ENCODE results near the gene SPATA31E1. TPM values are rescaled to one million over a fixed set of nuclear protein-coding genes. Genes with fewer than 3 reads are reported as not detected.

SPATA31E1 gene
- polyA plus RNA-seq, 1 of the 3 experiments (the other 2 are of a cell fraction): not detected

DNA sequence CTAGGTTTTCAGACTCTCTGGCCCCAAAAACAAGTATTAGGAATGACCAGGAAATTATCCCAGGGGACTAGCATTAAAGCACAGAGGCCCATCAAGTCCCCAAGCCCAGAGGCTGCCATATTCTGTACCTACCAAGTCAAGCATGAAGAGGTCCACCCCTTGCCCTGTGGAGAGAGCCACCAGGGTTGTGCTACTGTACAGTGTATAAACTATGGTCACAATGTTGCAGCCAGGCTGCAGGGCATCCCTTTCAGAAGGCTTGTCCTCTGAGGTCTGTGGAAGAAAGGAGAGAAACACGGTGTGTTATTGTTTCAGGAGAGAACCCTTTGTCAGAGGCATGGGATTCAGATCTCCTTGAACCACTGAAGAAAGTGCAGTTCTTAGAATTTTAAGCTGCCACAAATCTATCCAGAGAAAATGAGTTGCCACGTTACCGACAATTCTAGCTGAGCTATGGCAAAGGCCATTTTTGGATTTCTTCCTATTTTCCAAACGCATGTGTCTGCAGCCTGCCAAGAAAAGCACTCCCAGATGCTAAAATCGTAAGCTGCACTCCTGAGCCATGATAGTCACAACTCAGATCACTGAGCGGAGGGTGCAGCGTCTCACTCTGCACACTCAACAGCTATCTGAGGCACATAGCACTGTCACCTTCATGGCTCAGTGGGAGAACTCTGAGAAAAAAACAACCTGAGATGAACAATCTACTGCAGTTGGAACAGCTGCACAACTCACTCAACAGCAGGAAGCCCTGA lies 45.5 kb upstream of the SPATA31E1 start:
- DNase-seq: no peak
- H2AFZ ChIP-seq (ENCODE audit: low read depth): no peak overlapping the region
- no peaks in the 10 kb centered on the region for H4K20me1 ChIP-seq (ENCODE audit: insufficient read depth)
- no peak overlapping the region for H3K27ac ChIP-seq (ENCODE audit: low read depth in 2 of 2, low read length in 1 of 2)
- TF ChIP-seq TEAD4 (IDR thresholded peaks at IDR 0.05; ENCODE audit: borderline replicate concordance, insufficient read depth) (no peak), POLR2AphosphoS5 (IDR thresholded peaks at IDR 0.05; ENCODE audit: low read depth, low read length) (no peak), NFIC (IDR thresholded peaks at IDR 0.05; ENCODE audit: borderline replicate concordance) (no peak), MEF2A (IDR thresholded peaks at IDR 0.05; ENCODE audit: borderline replicate concordance, low read depth) (no peak), JUND (IDR thresholded peaks at IDR 0.05) (no peak), GATA2 (CRISPR knock-in tag; IDR thresholded peaks at IDR 0.05) (no peak), RFX5 (IDR thresholded peaks at IDR 0.05; ENCODE audit: low read length) (no peak), MXI1 (IDR thresholded peaks at IDR 0.05; ENCODE audit: low read depth, low read length) (no peak), TCF12 (IDR thresholded peaks at IDR 0.05) (no peak)
- TF ChIP-seq, protein P1, sequence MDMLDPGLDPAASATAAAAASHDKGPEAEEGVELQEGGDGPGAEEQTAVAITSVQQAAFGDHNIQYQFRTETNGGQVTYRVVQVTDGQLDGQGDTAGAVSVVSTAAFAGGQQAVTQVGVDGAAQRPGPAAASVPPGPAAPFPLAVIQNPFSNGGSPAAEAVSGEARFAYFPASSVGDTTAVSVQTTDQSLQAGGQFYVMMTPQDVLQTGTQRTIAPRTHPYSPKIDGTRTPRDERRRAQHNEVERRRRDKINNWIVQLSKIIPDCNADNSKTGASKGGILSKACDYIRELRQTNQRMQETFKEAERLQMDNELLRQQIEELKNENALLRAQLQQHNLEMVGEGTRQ (IDR thresholded peaks at IDR 0.05; ENCODE audit: borderline replicate concordance, low read depth, low read length): no peak
- TF ChIP-seq, protein P2, sequence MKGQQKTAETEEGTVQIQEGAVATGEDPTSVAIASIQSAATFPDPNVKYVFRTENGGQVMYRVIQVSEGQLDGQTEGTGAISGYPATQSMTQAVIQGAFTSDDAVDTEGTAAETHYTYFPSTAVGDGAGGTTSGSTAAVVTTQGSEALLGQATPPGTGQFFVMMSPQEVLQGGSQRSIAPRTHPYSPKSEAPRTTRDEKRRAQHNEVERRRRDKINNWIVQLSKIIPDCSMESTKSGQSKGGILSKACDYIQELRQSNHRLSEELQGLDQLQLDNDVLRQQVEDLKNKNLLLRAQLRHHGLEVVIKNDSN (IDR thresholded peaks at IDR 0.05; ENCODE audit: borderline replicate concordance, low read depth): no peak
- TF ChIP-seq, protein P3, sequence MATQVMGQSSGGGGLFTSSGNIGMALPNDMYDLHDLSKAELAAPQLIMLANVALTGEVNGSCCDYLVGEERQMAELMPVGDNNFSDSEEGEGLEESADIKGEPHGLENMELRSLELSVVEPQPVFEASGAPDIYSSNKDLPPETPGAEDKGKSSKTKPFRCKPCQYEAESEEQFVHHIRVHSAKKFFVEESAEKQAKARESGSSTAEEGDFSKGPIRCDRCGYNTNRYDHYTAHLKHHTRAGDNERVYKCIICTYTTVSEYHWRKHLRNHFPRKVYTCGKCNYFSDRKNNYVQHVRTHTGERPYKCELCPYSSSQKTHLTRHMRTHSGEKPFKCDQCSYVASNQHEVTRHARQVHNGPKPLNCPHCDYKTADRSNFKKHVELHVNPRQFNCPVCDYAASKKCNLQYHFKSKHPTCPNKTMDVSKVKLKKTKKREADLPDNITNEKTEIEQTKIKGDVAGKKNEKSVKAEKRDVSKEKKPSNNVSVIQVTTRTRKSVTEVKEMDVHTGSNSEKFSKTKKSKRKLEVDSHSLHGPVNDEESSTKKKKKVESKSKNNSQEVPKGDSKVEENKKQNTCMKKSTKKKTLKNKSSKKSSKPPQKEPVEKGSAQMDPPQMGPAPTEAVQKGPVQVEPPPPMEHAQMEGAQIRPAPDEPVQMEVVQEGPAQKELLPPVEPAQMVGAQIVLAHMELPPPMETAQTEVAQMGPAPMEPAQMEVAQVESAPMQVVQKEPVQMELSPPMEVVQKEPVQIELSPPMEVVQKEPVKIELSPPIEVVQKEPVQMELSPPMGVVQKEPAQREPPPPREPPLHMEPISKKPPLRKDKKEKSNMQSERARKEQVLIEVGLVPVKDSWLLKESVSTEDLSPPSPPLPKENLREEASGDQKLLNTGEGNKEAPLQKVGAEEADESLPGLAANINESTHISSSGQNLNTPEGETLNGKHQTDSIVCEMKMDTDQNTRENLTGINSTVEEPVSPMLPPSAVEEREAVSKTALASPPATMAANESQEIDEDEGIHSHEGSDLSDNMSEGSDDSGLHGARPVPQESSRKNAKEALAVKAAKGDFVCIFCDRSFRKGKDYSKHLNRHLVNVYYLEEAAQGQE (IDR thresholded peaks at IDR 0.05; ENCODE audit: low read depth, low read length): no peak
- TF ChIP-seq, protein P4, sequence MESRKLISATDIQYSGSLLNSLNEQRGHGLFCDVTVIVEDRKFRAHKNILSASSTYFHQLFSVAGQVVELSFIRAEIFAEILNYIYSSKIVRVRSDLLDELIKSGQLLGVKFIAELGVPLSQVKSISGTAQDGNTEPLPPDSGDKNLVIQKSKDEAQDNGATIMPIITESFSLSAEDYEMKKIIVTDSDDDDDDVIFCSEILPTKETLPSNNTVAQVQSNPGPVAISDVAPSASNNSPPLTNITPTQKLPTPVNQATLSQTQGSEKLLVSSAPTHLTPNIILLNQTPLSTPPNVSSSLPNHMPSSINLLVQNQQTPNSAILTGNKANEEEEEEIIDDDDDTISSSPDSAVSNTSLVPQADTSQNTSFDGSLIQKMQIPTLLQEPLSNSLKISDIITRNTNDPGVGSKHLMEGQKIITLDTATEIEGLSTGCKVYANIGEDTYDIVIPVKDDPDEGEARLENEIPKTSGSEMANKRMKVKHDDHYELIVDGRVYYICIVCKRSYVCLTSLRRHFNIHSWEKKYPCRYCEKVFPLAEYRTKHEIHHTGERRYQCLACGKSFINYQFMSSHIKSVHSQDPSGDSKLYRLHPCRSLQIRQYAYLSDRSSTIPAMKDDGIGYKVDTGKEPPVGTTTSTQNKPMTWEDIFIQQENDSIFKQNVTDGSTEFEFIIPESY (IDR thresholded peaks at IDR 0.05; ENCODE audit: borderline replicate concordance, low read depth): no peak
- no peaks in the 10 kb centered on the region for H3K9me3 ChIP-seq
- ChIA-PET POLR2A (no interaction called here), CTCF (no interaction called here)
- H3K4me2 ChIP-seq: no peak overlapping the region
- H3K79me2 ChIP-seq (ENCODE audit: insufficient read depth): no peaks in the 10 kb centered on the region
- no peaks in the 10 kb centered on the region for H3K4me1 ChIP-seq (ENCODE audit: control insufficient read depth in 1 of 2, insufficient read depth in 2 of 2, low read depth in 1 of 2, low read length in 1 of 2)
- no peaks in the 10 kb centered on the region for H3F3A ChIP-seq (replicated peaks; ENCODE audit: insufficient read depth)
- H3K36me3 ChIP-seq (replicated peaks in 1 of 2; ENCODE audit: control insufficient read depth in 1 of 2, insufficient read depth in 2 of 2, low read length in 1 of 2): no peaks in the 10 kb centered on the region
- 52% methylated on average over 7 of the region's 7 CpGs for WGBS (ENCODE audit: low lambda C conversion rate)
- no peak overlapping the region for H3K9ac ChIP-seq
- no peak overlapping the region for H3K4me3 ChIP-seq (ENCODE audit: low read depth in 2 of 2, low read length in 1 of 2)
- no peaks in the 10 kb centered on the region for H3K9me2 ChIP-seq
- no peaks in the 10 kb centered on the region for H3K27me3 ChIP-seq (ENCODE audit: insufficient read depth)
